Measurements from ENCODE around the gene UBE3B. TPM values are rescaled to one million over a fixed set of nuclear protein-coding genes. Genes with fewer than 3 reads are reported as not detected.

Gene UBE3B
- total RNA-seq, 1 experiment from 2014 or later: 48.0 TPM

DNA sequence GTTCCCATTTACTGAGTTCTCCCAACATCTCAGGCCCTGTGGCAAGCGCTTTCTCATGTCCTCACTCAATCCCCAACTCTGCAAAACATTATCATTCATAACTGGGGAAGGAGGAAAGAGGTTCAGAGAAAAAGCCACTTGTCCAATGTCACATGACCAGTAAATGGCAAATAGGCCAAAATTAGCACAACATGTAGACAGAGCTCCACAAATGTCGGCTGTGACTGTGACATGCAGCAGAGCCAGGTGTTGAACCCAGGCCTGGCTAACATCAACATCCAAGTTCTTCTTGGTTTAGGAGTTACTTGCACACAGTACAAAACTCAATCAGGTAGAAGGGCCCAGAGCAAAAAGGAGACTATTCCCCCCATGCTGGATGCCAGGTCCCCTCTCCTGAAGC is 11.1 kb upstream of the UBE3B start:
- Histone ChIP-seq H3K9me3 (ENCODE audit: insufficient read depth, low read depth) (no peaks in the 10 kb centered on the region), H3F3A (ENCODE audit: insufficient read depth, low read depth) (peaks cover 35% of the 10 kb centered on the region), H3K9me2 (ENCODE audit: insufficient read depth) (no peaks in the 10 kb centered on the region), H3K27ac (no peak overlapping the region), H4K20me1 (ENCODE audit: insufficient read depth) (peaks cover 22% of the 10 kb centered on the region), H3K4me1 (replicated peaks; ENCODE audit: insufficient read depth) (peaks cover 40% of the 10 kb centered on the region), H3K4me3 (no peak overlapping the region), H3K79me2 (ENCODE audit: low read depth) (peaks cover 68% of the 10 kb centered on the region), H3K4me2 (no peak overlapping the region), H3K36me3 (ENCODE audit: low read depth) (0 out of 2 replicates have a peak, but pooled peaks cover 10% of the 10 kb centered on the region), H3K27me3 (ENCODE audit: insufficient read depth, low read depth) (no peaks in the 10 kb centered on the region), H2AFZ (no peak overlapping the region)
- TF ChIP-seq, protein P1, sequence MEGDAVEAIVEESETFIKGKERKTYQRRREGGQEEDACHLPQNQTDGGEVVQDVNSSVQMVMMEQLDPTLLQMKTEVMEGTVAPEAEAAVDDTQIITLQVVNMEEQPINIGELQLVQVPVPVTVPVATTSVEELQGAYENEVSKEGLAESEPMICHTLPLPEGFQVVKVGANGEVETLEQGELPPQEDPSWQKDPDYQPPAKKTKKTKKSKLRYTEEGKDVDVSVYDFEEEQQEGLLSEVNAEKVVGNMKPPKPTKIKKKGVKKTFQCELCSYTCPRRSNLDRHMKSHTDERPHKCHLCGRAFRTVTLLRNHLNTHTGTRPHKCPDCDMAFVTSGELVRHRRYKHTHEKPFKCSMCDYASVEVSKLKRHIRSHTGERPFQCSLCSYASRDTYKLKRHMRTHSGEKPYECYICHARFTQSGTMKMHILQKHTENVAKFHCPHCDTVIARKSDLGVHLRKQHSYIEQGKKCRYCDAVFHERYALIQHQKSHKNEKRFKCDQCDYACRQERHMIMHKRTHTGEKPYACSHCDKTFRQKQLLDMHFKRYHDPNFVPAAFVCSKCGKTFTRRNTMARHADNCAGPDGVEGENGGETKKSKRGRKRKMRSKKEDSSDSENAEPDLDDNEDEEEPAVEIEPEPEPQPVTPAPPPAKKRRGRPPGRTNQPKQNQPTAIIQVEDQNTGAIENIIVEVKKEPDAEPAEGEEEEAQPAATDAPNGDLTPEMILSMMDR (conservative IDR thresholded peaks at IDR 0.05): no peak
- no peak for TF ChIP-seq EZH2 (IDR thresholded peaks at IDR 0.05; ENCODE audit: low read depth)
- POLR2A ChIA-PET (ENCODE audit: unreplicated experiment): no interaction called here
- intact Hi-C loops (cut with micrococcal nuclease; ENCODE audit: unreplicated experiment): no loop called here
- CTCF ChIA-PET: no interaction called here
- no peak for DNase-seq
- BruUV-seq (replicated peaks): no TSS peak

DNA sequence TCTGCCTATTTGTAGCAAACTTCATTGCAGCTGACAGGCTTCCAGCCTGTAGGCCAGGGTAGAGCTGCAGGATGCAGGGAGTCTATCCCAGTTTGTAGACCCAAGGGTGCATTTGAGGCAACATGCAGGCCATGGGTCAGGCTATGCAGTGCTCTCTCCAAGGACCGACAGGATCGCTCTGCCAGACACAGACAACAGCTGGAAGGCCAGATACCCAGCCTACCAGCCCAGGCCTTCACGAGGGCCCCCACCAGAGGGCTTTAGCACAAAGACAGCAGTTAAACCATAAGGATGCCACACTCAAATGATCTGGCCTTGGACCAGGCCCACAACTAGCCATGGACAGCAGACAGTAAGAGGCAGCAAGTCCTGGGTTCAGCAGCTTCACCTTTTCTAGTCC is 10.6 kb upstream of the UBE3B start:
- POLR2A ChIA-PET (ENCODE audit: unreplicated experiment): no interaction called here
- Histone ChIP-seq H4K20me1 (ENCODE audit: insufficient read depth) (peaks cover 18% of the 10 kb centered on the region; the same call in 1 of the 2 replicates), H3F3A (ENCODE audit: insufficient read depth, low read depth) (peaks cover 30% of the 10 kb centered on the region), H3K4me1 (replicated peaks; ENCODE audit: insufficient read depth) (peaks cover 34% of the 10 kb centered on the region), H3K4me2 (no peak overlapping the region), H3K36me3 (ENCODE audit: low read depth) (0 out of 2 replicates have a peak, but pooled peaks cover 10% of the 10 kb centered on the region), H3K79me2 (ENCODE audit: low read depth) (peaks cover 68% of the 10 kb centered on the region), H3K4me3 (no peak overlapping the region), H3K27me3 (ENCODE audit: insufficient read depth, low read depth) (no peaks in the 10 kb centered on the region), H3K27ac (no peak overlapping the region), H3K9me2 (ENCODE audit: insufficient read depth) (no peaks in the 10 kb centered on the region), H2AFZ (no peak overlapping the region), H3K9me3 (ENCODE audit: insufficient read depth, low read depth) (no peaks in the 10 kb centered on the region)
- CTCF ChIA-PET: no interaction called here
- DNase-seq: no peak
- intact Hi-C loops (cut with micrococcal nuclease; ENCODE audit: unreplicated experiment): no loop called here
- BruUV-seq (replicated peaks): no TSS peak
- TF ChIP-seq, protein P1 (conservative IDR thresholded peaks at IDR 0.05): no peak
- TF ChIP-seq EZH2 (IDR thresholded peaks at IDR 0.05; ENCODE audit: low read depth): no peak

DNA sequence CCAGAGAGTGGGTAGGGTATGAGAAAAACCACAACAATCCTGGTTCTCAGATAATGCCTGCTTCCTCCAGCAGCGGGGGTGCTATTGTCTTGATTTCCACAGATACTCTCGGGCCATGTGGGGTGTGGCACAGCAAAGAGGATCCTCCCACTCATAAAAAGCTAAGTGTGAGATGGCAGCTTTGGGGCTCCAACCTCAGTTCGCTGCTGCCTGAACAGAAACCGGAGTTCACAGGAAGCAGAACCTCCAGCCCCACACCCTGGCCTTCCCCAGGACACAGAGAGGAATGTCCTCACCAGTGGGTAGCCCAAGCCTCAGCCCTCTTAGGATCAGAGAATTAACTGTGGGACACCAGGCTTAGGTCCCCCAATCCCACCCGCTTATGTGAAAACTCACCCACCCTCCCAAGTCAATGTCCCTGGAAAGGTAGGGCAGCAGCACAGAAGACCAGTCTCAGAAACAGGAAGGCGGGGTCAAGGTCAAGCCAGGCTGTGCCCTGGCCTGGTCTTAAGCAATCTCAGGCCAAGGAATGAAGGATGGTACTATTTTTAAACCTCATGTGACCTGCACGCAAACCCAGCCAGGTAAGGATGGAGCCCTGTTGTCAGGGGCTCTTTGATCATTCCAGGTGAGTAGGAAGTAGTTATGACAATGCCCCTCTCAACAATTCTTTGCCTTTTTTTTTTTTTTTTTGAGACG is 9.3 kb upstream of the UBE3B start:
- peaks cover 17% of the 10 kb centered on the region for H3F3A ChIP-seq (ENCODE audit: insufficient read depth, low read depth)
- no peaks in the 10 kb centered on the region for H3K27me3 ChIP-seq (ENCODE audit: insufficient read depth, low read depth)
- no TSS peak for BruUV-seq (replicated peaks)
- H3K4me1 ChIP-seq (replicated peaks; ENCODE audit: insufficient read depth): peaks cover 23% of the 10 kb centered on the region
- peaks cover 21% of the 10 kb centered on the region; the same call in 1 of the 2 replicates for H4K20me1 ChIP-seq (ENCODE audit: insufficient read depth)
- ChIA-PET POLR2A (ENCODE audit: unreplicated experiment) (no interaction called here), CTCF (no interaction called here)
- H3K27ac ChIP-seq: no peak overlapping the region
- H3K4me2 ChIP-seq: no peak overlapping the region
- peaks cover 76% of the 10 kb centered on the region for H3K79me2 ChIP-seq (ENCODE audit: low read depth)
- intact Hi-C loops (cut with micrococcal nuclease; ENCODE audit: unreplicated experiment): no loop called here
- DNase-seq: no peak
- H3K9me3 ChIP-seq (ENCODE audit: insufficient read depth, low read depth): no peaks in the 10 kb centered on the region
- H3K4me3 ChIP-seq: no peak overlapping the region
- no peak overlapping the region for H2AFZ ChIP-seq
- H3K36me3 ChIP-seq (ENCODE audit: low read depth): 0 out of 2 replicates have a peak, but pooled peaks cover 10% of the 10 kb centered on the region
- TF ChIP-seq, protein P1 (conservative IDR thresholded peaks at IDR 0.05): no peak
- no peak for TF ChIP-seq EZH2 (IDR thresholded peaks at IDR 0.05; ENCODE audit: low read depth)
- no peaks in the 10 kb centered on the region for H3K9me2 ChIP-seq (ENCODE audit: insufficient read depth)

Data from PC-9 (cell line).